Loucy (cell line): ENCODE measurements around the gene C16orf54.

Experiments used
- CTCF ChIP-seq: fragments of 200-600 bp; sonication (generic); conservative IDR thresholded peaks from 2 replicates; pipeline ENCODE4 v1.5.1; 2014; ENCODE audit warnings: mild to moderate bottlenecking, antibody characterized with exemption, low read length
- EZH2phosphoT487 ChIP-seq: fragments of 200-600 bp; IDR thresholded peaks from 2 replicates; pipeline ENCODE4 v1.6.1; 2018; ENCODE audit warnings: antibody characterized with exemption, mild to moderate bottlenecking, moderate library complexity, borderline replicate concordance

GRCh38 chr16:29714972-29715371 lies 30.8 kb downstream of the C16orf54 start:
- TF ChIP-seq CTCF (no peak), EZH2phosphoT487 (no peak)
